IMR-90 (cell line): ENCODE measurements around the gene PTGES3L. TPM values are rescaled to one million over a fixed set of nuclear protein-coding genes. Genes with fewer than 3 reads are reported as not detected.
"Not testable (repeated sequence)": the region's sequence is repeated elsewhere in the genome, so short reads cannot be mapped to it uniquely, and the experiment has no call there.

Experiments
- ATAC-seq: fragments of 200-7000 bp; cut with Tn5 transposase; 2 replicates; pipeline ENCODE4 v1.9.1; 2020; ENCODE audit warnings: low read depth, mild to moderate bottlenecking, moderate library complexity
- BruUV-seq: library from RNA; stranded (reverse); fragments of 400-500 nt; replicated peaks from 2 replicates; lab custom pipeline; 2021; lab: Mats Ljungman, UMichigan
- CTCF ChIA-PET: fragments of 300-600 bp; formaldehyde crosslinking; extraction: SDS; loops from one replicate; lab custom pipeline; 2021; ENCODE audit warnings: antibody characterized with exemption; lab: Yijun Ruan, JAX
- POLR2A ChIA-PET: fragments of 300-600 bp; sonication (Branson Sonifier 250); formaldehyde crosslinking; loops from one replicate; lab custom pipeline; 2022; ENCODE audit warnings: antibody characterized with exemption; ENCODE audit not compliant: unreplicated experiment; lab: Charles Lee
- DNase-seq: peaks from one replicate; pipeline ENCODE4 v3.0.0; 2013
- H2AFZ ChIP-seq: replicated peaks from 2 replicates; pipeline ENCODE3; 2013; ENCODE audit warnings: low read length, mild to moderate bottlenecking; ENCODE audit not compliant: poor library complexity
- H2AK5ac ChIP-seq: 2 replicates; pipeline ENCODE4 v1.6.1; 2013; ENCODE audit warnings: low read depth, low read length, inconsistent platforms
- H2AK9ac ChIP-seq: replicated peaks from 2 replicates; pipeline ENCODE3; 2013; ENCODE audit warnings: mild to moderate bottlenecking, low read depth, low read length, moderate library complexity; ENCODE audit not compliant: poor library complexity
- H2BK120ac ChIP-seq: 2 replicates; pipeline ENCODE4 v1.6.1; 2013; ENCODE audit warnings: low read depth, low read length, inconsistent platforms
- H2BK15ac ChIP-seq: 3 replicates; pipeline ENCODE4 v1.6.1; 2013; ENCODE audit warnings: low read depth, low read length, inconsistent platforms
- H2BK20ac ChIP-seq: 2 replicates; pipeline ENCODE4 v1.6.1; 2013; ENCODE audit warnings: low read depth, mild to moderate bottlenecking, inconsistent platforms, low read length, moderate library complexity
- H2BK5ac ChIP-seq: 2 replicates; pipeline ENCODE4 v1.6.1; 2013; ENCODE audit warnings: mild to moderate bottlenecking, low read depth, low read length, inconsistent platforms; ENCODE audit not compliant: poor library complexity, severe bottlenecking
- H3K14ac ChIP-seq: replicated peaks from 2 replicates; pipeline ENCODE4 v1.6.1; 2013; ENCODE audit warnings: low read depth, low read length, inconsistent platforms
- H3K18ac ChIP-seq: 2 replicates; pipeline ENCODE4 v1.6.1; 2013; ENCODE audit warnings: low read depth, low read length, control low read depth
- H3K23ac ChIP-seq: 2 replicates; pipeline ENCODE4 v1.6.1; 2013; ENCODE audit warnings: low read depth, low read length, inconsistent platforms
- H3K27ac ChIP-seq: 2 replicates; pipeline ENCODE4 v1.5.1; 2013; ENCODE audit warnings: mild to moderate bottlenecking, control low read depth, low read length; ENCODE audit not compliant: insufficient read depth
- H3K27me3 ChIP-seq: 2 replicates; pipeline ENCODE4 v1.6.1; 2013; ENCODE audit warnings: low read length; ENCODE audit not compliant: control insufficient read depth, insufficient read depth
- H3K36me3 ChIP-seq: 2 replicates; pipeline ENCODE4 v1.6.1; 2013; ENCODE audit warnings: low read length, mixed read lengths; ENCODE audit not compliant: control insufficient read depth, insufficient read depth
- H3K4ac ChIP-seq: 2 replicates; pipeline ENCODE4 v1.6.1; 2013; ENCODE audit warnings: low read depth, low read length, inconsistent platforms
- H3K4me1 ChIP-seq: 2 replicates; pipeline ENCODE4 v1.6.1; 2013; ENCODE audit warnings: low read length, mixed read lengths; ENCODE audit not compliant: control insufficient read depth, insufficient read depth
- H3K4me2 ChIP-seq: 2 replicates; pipeline ENCODE4 v1.6.1; 2013; ENCODE audit warnings: low read depth, mild to moderate bottlenecking, control low read depth, low read length, moderate library complexity
- H3K4me3 ChIP-seq: 2 replicates; pipeline ENCODE4 v1.5.1; 2013; ENCODE audit warnings: low read depth, mild to moderate bottlenecking, control low read depth, low read length, moderate library complexity; ENCODE audit not compliant: insufficient read depth
- H3K56ac ChIP-seq: 2 replicates; pipeline ENCODE4 v1.6.1; 2013; ENCODE audit warnings: low read length, inconsistent platforms; ENCODE audit not compliant: insufficient read depth; ENCODE audit errors: extremely low read depth
- H3K79me1 ChIP-seq, 2 experiments: 2 replicates each; pipeline ENCODE4 v1.6.1; 2013; ENCODE audit warnings: low read length in 2 of 2, inconsistent platforms in 1 of 2, low read depth in 1 of 2
- H3K9ac ChIP-seq: 2 replicates; pipeline ENCODE4 v1.6.1; 2013; ENCODE audit warnings: low read depth, low read length, control low read depth
- H3K9me1 ChIP-seq: 2 replicates; pipeline ENCODE4 v1.6.1; 2013; ENCODE audit warnings: low read length, inconsistent platforms; ENCODE audit not compliant: insufficient read depth
- H3K9me3 ChIP-seq: 2 replicates; pipeline ENCODE4 v1.6.1; 2013; ENCODE audit warnings: low read length; ENCODE audit not compliant: control insufficient read depth, insufficient read depth
- H4K20me1 ChIP-seq: 2 replicates; pipeline ENCODE4 v1.6.1; 2013; ENCODE audit warnings: low read length, inconsistent platforms; ENCODE audit not compliant: insufficient read depth
- H4K5ac ChIP-seq: 2 replicates; pipeline ENCODE4 v1.6.1; 2013; ENCODE audit warnings: mild to moderate bottlenecking, low read depth, low read length, control low read depth
- H4K8ac ChIP-seq, 2 experiments: 2 replicates each; pipeline ENCODE4 v1.6.1; 2013; ENCODE audit warnings: low read depth in 2 of 2, low read length in 2 of 2, control low read depth in 1 of 2, inconsistent platforms in 1 of 2
- H4K91ac ChIP-seq: 2 replicates; pipeline ENCODE4 v1.6.1; 2013; ENCODE audit warnings: low read depth, low read length, inconsistent platforms; ENCODE audit not compliant: insufficient read depth
- CTCF ChIP-seq: conservative IDR thresholded peaks from 2 replicates; pipeline ENCODE4 v1.5.1; 2012; ENCODE audit warnings: mild to moderate bottlenecking, low read depth, low read length, improper control_type of control experiment
- WGBS, 2 experiments: methylation state at CpG; one replicate each; pipeline versions ENCODE4 v1.1.5 to v1.1.7; 2013; ENCODE audit warnings: missing lambda C conversion rate in 2 of 2; ENCODE audit not compliant: insufficient read length in 1 of 2; ENCODE audit errors: extremely low coverage in 2 of 2; 5-methylcytosine and 5-hydroxymethylcytosine counted together
- dilution Hi-C: fragments of 300-500 bp; cut with HindIII; formaldehyde crosslinking; loops from one replicate; pipeline ENCODE4 v1.14.3; 2018; ENCODE audit warnings: low sequenced_read_pairs; ENCODE audit not compliant: unreplicated experiment
- in situ Hi-C: fragments of 300-500 bp; cut with MboI; formaldehyde crosslinking; loops from 3 replicates; pipeline ENCODE4 v1.14.3; 2019; ENCODE audit warnings: low sequenced_read_pairs, inconsistent platforms, mixed read lengths
- intact Hi-C: fragments of 100-400 bp; cut with micrococcal nuclease; formaldehyde crosslinking; loops from 2 replicates; pipeline ENCODE4 v1.10.0; 2022
- polyA plus RNA-seq, 3 experiments: library from polyadenylated mRNA; depleted of rRNA; stranded (reverse); fragments of >200 nt; gene quantifications; 2 replicates each; pipeline ENCODE4 v1.2.3, GENCODE V29; 2012; ENCODE audit warnings: low replicate concordance in 1 of 3
- total RNA-seq: library from RNA; depleted of rRNA; stranded (reverse); fragments of >200 nt; gene quantifications from 2 replicates; pipeline ENCODE4 v1.2.3, GENCODE V29; 2012

Gene PTGES3L
- total and polyA plus RNA-seq, 2 of the 4 experiments (the other 2 are of a cell fraction) = 1.4 to 2.4 TPM

- TF ChIP-seq CTCF = no peak
Observed at GRCh38 chr17:42980274-42980765, 440 bp upstream of the PTGES3L start, which contains the start of gene RUNDC1 (continued).

DNA sequence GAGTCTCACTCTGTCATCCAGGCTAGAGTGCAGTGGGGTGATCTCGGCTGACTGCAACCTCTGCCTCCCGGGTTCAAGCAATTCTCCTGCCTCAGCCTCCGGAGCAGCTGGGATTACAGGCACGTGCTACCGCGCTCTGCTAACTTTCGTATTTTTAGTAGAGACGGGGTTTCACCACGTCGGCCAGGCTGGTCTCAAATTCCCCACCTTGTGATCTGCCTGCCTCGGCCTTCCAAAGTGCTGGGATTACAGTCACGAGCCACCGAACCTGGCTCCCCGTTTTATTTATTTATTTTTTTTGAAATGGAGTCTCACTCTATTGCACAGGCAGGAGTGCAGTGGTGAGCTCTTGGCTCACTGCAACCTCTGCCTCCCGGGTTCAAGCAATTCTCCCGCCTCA lies 4.2 kb downstream of the PTGES3L start:
- H3K56ac ChIP-seq, H2AFZ ChIP-seq, H4K91ac ChIP-seq, H3K14ac ChIP-seq, intact Hi-C loops, H3K27ac ChIP-seq, H2BK20ac ChIP-seq, ATAC-seq, H3K23ac ChIP-seq, H4K8ac ChIP-seq, POLR2A ChIA-PET, H3K36me3 ChIP-seq, DNase-seq, H2BK15ac ChIP-seq, H3K4me2 ChIP-seq, H2AK5ac ChIP-seq, H2BK5ac ChIP-seq, H3K9me3 ChIP-seq, H4K5ac ChIP-seq, dilution Hi-C loops, H3K4me3 ChIP-seq, H2AK9ac ChIP-seq, H2BK120ac ChIP-seq, H3K4ac ChIP-seq, BruUV-seq, H3K18ac ChIP-seq, H3K9ac ChIP-seq, H3K4me1 ChIP-seq, H4K20me1 ChIP-seq, H3K27me3 ChIP-seq: not testable (repeated sequence)
- CTCF ChIA-PET = interaction anchor here (0.7 kb wide), 1 partner anchor 38 kb away, joined by 3 read pairs; no protein-coding TSS in a partner anchor
- 87% methylated on average over 3 of the region's 16 CpGs; no CpG with 5 or more reads in 1 of the 2 experiments for whole genome bisulfite sequencing, 2 experiments
- in situ Hi-C loops = loop anchor here (25.0 kb wide), 1 partner anchor 387 kb away; no protein-coding TSS in a partner anchor
- Histone ChIP-seq H3K9me1 (peaks cover 10% of the 10 kb centered on the region), H3K79me1 (peaks cover 0 to 13% of the 10 kb centered on the region in 2 experiments; a peak in 2 of 4 replicates)
